ENCODE results near the gene LIN28B.
"Not testable (repeated sequence)": the region's sequence is repeated elsewhere in the genome, so short reads cannot be mapped to it uniquely, and the experiment has no call there.

LIN28B gene

DNA sequence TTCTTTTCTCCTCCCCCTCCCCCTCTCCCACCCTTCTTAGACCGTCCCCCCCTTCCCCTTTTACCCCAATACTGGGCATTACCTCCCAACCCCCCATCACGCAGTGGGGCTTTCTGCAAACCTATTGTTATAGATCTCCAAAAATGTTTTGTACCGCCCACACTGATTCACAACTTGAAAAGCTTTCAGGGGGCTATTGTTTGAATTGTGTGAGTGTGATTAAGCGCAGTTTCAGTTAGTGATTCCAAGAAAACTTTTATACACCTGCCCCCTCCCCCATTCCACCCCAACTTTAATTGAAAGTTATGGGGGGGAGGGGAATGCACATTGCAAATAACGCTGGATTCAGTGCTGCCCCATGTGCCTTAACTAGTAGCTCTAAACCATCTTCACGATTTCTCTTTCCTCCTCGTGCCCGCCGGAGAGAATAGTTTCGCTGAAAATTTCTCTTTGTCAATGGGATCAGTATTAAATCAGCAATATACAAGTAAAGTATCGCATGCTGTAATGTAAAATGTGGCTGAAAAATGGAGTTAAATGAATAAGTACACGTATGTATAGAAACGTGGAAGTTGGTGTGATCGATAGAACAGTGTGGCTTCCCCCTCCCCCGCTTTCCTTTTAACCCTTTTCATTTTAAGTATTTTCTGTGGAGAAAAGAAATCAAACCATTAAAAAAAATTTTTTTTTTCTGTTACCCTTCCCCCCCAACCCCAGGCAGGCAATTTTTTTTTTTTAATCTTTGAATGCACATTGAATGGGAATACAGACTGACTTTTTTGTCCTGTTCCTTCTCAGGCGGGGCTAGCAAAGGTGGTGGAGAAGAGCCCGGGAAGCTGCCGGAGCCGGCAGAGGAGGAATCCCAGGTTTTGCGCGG lies 632 bp downstream of the LIN28B start:
- no peak for DNase-seq

- no peak for DNase-seq
These were observed 1.5 kb downstream of the LIN28B start for GRCh38 chr6:104958178-104959025.

DNA sequence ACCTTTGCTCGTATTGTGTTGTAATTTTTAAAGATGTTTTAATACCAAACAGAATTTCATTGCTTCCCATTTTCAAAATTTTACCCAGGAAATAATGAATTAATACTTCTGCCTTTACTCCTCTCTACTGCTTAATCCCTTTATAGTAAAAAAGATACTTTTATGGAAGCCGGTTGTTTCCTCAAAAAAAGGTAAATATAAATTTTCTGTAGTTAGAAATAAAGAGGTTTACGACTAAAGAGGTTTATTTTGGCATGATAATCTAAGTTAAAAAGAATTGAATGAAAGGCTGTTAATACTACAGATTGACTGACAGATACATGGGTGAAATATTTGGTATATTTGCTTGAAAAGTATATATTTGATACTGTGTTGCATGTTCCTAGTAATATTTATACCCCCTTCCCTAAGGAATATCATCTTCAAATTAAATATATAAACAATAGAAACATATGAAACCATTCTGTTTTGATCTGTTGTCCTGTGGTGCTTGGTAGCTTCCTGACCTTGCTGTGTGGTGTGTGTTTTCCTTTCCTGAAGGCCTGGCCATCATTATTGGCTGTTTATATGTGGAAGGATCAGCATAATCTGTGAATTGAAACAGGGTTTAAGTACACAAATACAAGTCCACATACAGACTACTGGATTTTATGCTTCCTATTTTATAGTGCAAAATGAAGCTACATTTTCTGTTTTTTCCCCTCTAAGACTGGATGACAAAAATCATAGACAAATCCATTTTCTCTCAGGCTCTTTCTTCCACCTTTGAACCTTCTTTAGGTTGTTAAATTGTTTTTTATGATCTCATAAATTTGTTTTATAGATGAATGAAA lies 2.3 kb downstream of the LIN28B start:
- no peak for DNase-seq

DNA sequence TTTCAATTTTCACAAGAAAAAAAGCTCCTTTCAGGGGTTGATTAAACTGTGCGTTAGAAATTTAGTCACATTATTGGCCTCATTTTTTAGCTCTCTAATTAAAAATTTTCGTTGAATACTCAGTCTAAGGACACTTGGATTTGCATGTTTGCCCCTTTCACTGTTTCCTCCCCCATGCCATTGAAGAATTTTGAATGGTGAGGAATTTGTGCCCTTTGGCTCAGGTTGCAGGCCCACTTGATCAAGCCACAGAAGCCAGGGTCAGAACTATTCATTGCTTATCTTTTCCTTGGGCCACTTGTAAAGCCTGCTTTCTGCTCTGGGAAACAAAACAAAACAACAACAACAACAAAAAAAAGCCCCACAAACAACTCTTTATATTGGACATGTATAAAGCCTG lies 12.2 kb downstream of the LIN28B start:
- no peak for DNase-seq

GRCh38 chr6:104969785-104970581 lies 13.1 kb downstream of the LIN28B start:
- DNase-seq = no peak

GRCh38 chr6:104973404-104973803 lies 16.5 kb downstream of the LIN28B start:
- no peak for DNase-seq

- DNase-seq = no peak
These were observed 26.4 kb downstream of the LIN28B start for GRCh38 chr6:104983296-104983695.

GRCh38 chr6:104983776-104984175 lies 26.9 kb downstream of the LIN28B start:
- no peak for DNase-seq

GRCh38 chr6:104984831-104985230 lies 27.9 kb downstream of the LIN28B start:
- no peak for DNase-seq

DNA sequence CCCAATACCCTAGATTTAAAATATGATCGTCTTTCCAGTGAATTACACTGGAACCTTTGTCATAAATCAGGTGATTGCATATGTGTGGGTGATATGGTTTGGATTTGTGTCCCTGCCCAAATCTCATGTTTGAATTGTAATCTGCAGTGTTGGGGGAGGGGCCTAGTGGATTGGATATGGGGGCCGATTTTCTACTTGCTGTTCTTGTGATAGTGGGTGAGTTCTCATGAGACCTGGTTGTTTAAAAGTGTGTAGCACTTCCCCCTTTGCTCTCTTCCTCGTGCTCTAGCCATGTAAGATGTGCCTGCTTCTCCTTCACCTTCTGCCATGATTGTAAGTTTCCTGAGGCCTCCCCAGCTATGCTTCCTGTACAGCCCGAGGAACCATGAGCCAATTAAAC lies 29.0 kb downstream of the LIN28B start:
- DNase-seq = not testable (repeated sequence)

- no peak for DNase-seq
These were observed 29.7 kb downstream of the LIN28B start for GRCh38 chr6:104986625-104987024.

DNA sequence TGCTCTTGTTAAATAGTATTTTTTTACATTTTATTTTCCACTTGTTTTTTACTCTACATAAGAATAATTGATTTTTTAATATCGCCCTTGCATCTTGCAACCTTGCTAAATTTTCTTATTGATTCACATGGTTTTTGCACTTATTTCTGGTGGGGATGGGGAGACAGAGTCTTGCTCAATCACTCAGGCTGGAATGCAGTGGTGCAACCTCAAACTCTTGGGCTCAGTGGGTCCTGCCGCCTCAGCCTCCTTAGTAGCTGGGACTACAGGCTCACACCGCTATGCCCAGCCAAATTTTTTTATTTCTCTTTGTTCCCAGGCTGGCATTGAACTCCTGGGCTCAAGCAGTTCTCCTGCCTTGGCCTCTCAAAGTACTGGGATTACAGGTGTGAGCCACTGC lies 30.3 kb downstream of the LIN28B start:
- no peak for DNase-seq

- no peak for DNase-seq
These were observed 33.2 kb downstream of the LIN28B start for GRCh38 chr6:104990085-104990484.

GRCh38 chr6:104991062-104991461 lies 34.2 kb downstream of the LIN28B start:
- DNase-seq = not testable (repeated sequence)

- DNase-seq = not testable (repeated sequence)
These were observed 36.7 kb downstream of the LIN28B start for GRCh38 chr6:104993576-104993975.

DNA sequence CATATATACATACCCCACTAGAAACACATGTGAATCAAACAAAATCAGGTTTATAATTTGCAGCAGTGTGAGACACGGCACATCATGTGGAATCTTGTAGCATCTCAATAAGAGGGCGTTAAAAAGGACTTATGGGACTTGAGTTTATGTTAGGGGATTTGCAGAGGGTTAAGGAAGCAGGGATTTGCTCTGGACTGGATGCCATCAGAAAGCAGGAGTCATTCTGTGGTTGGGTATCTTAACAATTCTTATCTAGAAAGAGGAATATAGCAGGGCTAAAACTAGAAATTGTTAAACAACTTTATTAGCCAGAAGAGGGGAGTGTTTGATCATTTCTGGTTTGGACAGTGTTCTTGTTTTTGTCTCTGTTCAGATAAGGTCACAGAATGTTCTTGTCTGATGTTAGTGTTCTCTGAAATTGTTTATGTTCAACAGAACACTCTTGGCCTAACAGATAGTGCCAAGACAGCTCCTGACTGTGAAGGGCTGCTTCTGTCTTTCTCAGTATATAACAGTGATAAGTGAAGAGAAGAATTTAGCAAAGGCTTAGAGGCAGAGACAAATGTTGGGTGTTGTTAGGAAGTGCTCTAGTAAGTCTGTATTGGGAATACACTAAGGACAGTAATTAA lies 39.2 kb downstream of the LIN28B start:
- DNase-seq = no peak

DNA sequence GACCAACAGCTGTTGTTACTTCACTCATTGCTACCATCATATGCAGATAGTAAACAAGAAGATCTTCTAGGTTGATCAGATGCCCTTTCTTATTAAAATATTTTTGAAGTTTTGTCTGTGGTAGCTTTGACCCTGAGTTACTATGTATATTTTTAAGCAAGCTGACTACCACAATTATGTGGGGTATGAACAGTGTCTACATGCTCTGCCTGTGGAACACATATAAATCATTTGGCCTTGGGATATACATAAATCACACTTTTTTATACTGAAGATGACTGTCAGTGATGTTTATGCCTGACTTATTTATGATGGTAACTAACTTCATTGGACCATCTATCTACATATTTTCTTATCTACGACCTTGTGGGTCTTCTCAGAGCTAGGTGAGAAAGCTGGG lies 44.2 kb downstream of the LIN28B start:
- no peak for DNase-seq

DNA sequence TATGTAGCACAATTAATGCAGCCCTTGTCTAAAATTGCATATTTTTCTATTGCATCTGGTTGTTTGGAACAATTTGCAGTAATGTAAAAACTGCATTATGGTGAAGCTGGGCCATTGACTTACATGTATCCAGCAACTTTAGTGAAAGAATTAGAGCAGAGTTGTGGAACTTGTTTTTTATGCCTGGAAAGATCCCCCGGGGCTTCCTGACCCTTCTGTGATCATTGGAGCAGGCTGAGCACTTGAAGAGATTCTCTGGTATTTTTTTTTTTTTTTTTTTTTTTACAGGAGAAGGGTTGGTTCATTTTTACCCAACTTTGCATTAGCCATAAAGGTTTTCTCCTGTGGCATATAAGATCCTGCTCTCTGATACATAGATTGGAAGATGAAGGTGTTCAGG lies 45.0 kb downstream of the LIN28B start:
- no peak for DNase-seq

DNA sequence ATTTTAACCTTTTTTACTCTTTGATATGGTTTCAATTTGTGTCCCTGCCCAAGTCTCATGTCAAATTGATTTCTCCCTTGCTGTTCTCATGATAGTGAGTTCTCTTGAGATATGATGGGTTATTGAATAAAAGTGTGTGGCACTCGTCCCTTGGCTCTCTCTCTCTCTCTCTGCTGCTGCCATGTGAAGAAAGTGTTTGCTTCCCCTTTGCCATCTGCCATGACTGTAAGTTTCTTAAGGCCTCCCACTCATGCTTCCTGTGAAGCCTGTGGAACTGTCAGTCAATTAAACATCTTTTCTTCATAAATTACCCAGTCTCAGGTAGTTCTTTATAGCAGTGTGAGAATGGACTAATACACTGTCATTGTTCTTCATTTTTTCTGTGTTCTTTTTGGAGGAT lies 48.5 kb downstream of the LIN28B start:
- DNase-seq = no peak

DNA sequence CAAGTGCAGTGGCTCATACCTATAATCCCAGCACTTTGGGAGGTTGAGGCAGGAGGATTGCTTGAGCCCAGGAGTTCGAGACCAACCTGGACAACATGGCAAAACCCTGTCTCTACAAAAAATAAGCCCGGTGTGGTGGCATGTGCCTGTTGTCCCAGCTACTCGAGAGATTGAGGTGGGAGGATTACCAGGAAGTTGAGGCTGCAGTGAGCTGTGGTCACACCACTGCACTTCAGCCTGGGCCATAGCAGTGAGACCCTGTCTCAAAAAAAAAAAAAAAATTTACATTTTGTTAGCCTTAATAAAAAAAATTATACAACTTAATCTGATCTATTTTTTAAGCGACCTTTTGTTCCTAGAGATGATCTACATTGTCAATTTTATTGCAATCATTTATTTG lies 56.6 kb downstream of the LIN28B start:
- not testable (repeated sequence) for DNase-seq

DNA sequence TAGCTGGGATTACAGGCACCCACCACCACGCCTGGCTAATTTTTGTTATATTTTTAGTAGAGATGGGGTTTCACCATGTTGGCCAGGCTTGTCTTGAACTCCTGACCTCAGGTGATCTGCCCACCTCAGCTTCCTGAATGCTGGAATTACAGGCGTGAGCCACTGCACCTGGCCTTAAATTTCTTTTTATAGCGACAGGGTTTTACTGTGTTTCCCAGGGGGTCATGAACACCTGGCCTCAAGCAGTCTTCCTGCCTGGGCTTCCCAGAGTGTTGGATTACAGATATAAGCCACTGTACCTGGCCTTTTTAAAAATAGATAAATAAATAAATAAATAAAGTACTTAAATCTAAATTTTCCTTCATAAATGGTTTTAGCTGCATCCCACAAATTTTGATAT lies 57.5 kb downstream of the LIN28B start:
- no peak for DNase-seq

DNA sequence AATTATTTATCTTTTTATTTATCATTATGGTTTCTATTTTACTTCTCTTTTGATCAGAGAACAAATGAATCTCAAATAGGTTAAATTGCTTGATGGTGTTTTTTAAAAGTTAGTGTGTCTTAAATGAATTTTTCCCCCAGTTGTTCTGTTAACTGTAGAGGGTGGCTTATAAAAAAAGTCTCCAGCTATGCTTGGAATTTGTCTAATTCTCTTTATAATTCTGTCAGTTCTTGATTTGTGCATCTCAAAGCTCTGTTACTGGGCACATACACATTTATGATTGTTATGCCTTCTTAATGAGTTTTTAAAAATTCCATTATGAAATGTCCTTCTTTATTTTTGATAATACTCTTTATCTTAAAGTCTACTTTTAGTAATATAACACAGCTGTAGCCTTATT lies 58.0 kb downstream of the LIN28B start:
- DNase-seq = no peak
